IPS-20b (cell line): Measurements from ENCODE around the gene RGS5.
"Not testable (repeated sequence)": the region's sequence is repeated elsewhere in the genome, so short reads cannot be mapped to it uniquely, and the experiment has no call there.

Experiments used
- H3K27ac ChIP-seq: one replicate; pipeline ENCODE4 v1.5.1; 2013; ENCODE audit warnings: low read length
- H3K27me3 ChIP-seq: 2 replicates; pipeline ENCODE4 v1.6.1; 2013; ENCODE audit warnings: mild to moderate bottlenecking, low read length, inconsistent platforms; ENCODE audit not compliant: insufficient read depth
- H3K36me3 ChIP-seq: 2 replicates; pipeline ENCODE4 v1.6.1; 2013; ENCODE audit warnings: low read depth, mild to moderate bottlenecking, inconsistent platforms, low read length, moderate library complexity; ENCODE audit not compliant: insufficient read depth
- H3K4me1 ChIP-seq: 2 replicates; pipeline ENCODE4 v1.6.1; 2013; ENCODE audit warnings: mild to moderate bottlenecking, control low read depth, inconsistent platforms, low read length, moderate library complexity; ENCODE audit not compliant: insufficient read depth
- H3K4me3 ChIP-seq: 2 replicates; pipeline ENCODE4 v1.5.1; 2013; ENCODE audit warnings: mild to moderate bottlenecking, low read length, inconsistent platforms
- H3K9ac ChIP-seq: 2 replicates; pipeline ENCODE4 v1.6.1; 2013; ENCODE audit warnings: low read depth, mild to moderate bottlenecking, inconsistent platforms, low read length, moderate library complexity
- H3K9me3 ChIP-seq: 2 replicates; pipeline ENCODE4 v1.6.1; 2013; ENCODE audit warnings: mild to moderate bottlenecking, low read depth, low read length, inconsistent platforms; ENCODE audit not compliant: insufficient read depth

Gene RGS5

GRCh38 chr1:163202833-163203451 lies at the start of gene RGS5:
RGS5 (minus strand) TSS chr1:163202916; CDS start chr1:163202835, 81 bp downstream.
- H3K9ac ChIP-seq = peak within 1 kb of the TSS; percentile 57
- H3K27ac ChIP-seq = peak within 1 kb of the TSS; percentile 3
- H3K36me3 ChIP-seq = no peaks in the 10 kb centered on the region
- H3K27me3 ChIP-seq = no peaks in the 10 kb centered on the region
- peaks cover 23% of the 10 kb centered on the region; the same call in 1 of the 2 replicates for H3K4me1 ChIP-seq
- no peaks in the 10 kb centered on the region for H3K9me3 ChIP-seq
- peak within 1 kb of the TSS; percentile 41 for H3K4me3 ChIP-seq

- no peak overlapping the region for H3K9ac ChIP-seq
These were observed 47.8 kb upstream of the RGS5 start for GRCh38 chr1:163250382-163250974.

GRCh38 chr1:163248064-163248463 lies 45.3 kb upstream of the RGS5 start:
- no peaks in the 10 kb centered on the region for H3K9me3 ChIP-seq
- no peak overlapping the region for H3K27ac ChIP-seq

More at GRCh38 chr1:163250382-163250974, 47.8 kb upstream of the RGS5 start:
- no peaks in the 10 kb centered on the region for H3K27me3 ChIP-seq
- H3K9me3 ChIP-seq = no peaks in the 10 kb centered on the region
- H3K36me3 ChIP-seq = no peaks in the 10 kb centered on the region
- no peaks in the 10 kb centered on the region for H3K4me1 ChIP-seq
- H3K4me3 ChIP-seq = no peak overlapping the region
- H3K27ac ChIP-seq = no peak overlapping the region

GRCh38 chr1:163244648-163245047 lies 41.9 kb upstream of the RGS5 start:
- not testable (repeated sequence) for H3K27me3 ChIP-seq, H3K4me1 ChIP-seq, H3K27ac ChIP-seq, H3K4me3 ChIP-seq, H3K9me3 ChIP-seq, H3K36me3 ChIP-seq, H3K9ac ChIP-seq

More at GRCh38 chr1:163248064-163248463, 45.3 kb upstream of the RGS5 start:
- H3K27me3 ChIP-seq = no peaks in the 10 kb centered on the region
- H3K4me3 ChIP-seq = no peak overlapping the region
- no peaks in the 10 kb centered on the region for H3K36me3 ChIP-seq
- H3K4me1 ChIP-seq = no peaks in the 10 kb centered on the region
- no peak overlapping the region for H3K9ac ChIP-seq

GRCh38 chr1:163241746-163242145 lies 39.0 kb upstream of the RGS5 start:
- no peaks in the 10 kb centered on the region for H3K9me3 ChIP-seq
- H3K4me3 ChIP-seq = no peak overlapping the region
- no peaks in the 10 kb centered on the region for H3K36me3 ChIP-seq
- H3K27ac ChIP-seq = no peak overlapping the region
- H3K9ac ChIP-seq = no peak overlapping the region
- no peaks in the 10 kb centered on the region for H3K27me3 ChIP-seq
- H3K4me1 ChIP-seq = no peaks in the 10 kb centered on the region

- Histone ChIP-seq H3K9me3 (no peaks in the 10 kb centered on the region), H3K27ac (no peak overlapping the region), H3K27me3 (no peaks in the 10 kb centered on the region), H3K4me1 (no peaks in the 10 kb centered on the region), H3K4me3 (no peak overlapping the region), H3K36me3 (no peaks in the 10 kb centered on the region), H3K9ac (no peak overlapping the region)
These were observed 38.0 kb upstream of the RGS5 start for GRCh38 chr1:163240705-163241104.

- not testable (repeated sequence) for H3K9me3 ChIP-seq, H3K4me1 ChIP-seq, H3K27me3 ChIP-seq, H3K9ac ChIP-seq, H3K27ac ChIP-seq, H3K4me3 ChIP-seq, H3K36me3 ChIP-seq
These were observed 30.9 kb upstream of the RGS5 start for GRCh38 chr1:163233643-163234042.

GRCh38 chr1:163231385-163231784 lies 28.7 kb upstream of the RGS5 start:
- Histone ChIP-seq H3K4me3 (no peak overlapping the region), H3K9ac (no peak overlapping the region), H3K9me3 (peaks cover 17% of the 10 kb centered on the region; the same call in 1 of the 2 replicates), H3K27me3 (no peaks in the 10 kb centered on the region), H3K4me1 (0 out of 2 replicates have a peak, but pooled peaks cover 3% of the 10 kb centered on the region), H3K36me3 (no peaks in the 10 kb centered on the region), H3K27ac (no peak overlapping the region)

- Histone ChIP-seq H3K9me3 (peaks cover 17% of the 10 kb centered on the region; the same call in 1 of the 2 replicates), H3K4me1 (0 out of 2 replicates have a peak, but pooled peaks cover 3% of the 10 kb centered on the region), H3K4me3 (no peak overlapping the region), H3K27me3 (no peaks in the 10 kb centered on the region), H3K27ac (no peak overlapping the region), H3K9ac (no peak overlapping the region), H3K36me3 (no peaks in the 10 kb centered on the region)
These were observed 28.1 kb upstream of the RGS5 start for GRCh38 chr1:163230827-163231226.

- not testable (repeated sequence) for H3K4me1 ChIP-seq, H3K27me3 ChIP-seq, H3K4me3 ChIP-seq
These were observed 25.6 kb upstream of the RGS5 start for GRCh38 chr1:163228271-163228670.

GRCh38 chr1:163227126-163227525 lies 24.4 kb upstream of the RGS5 start:
- H3K36me3 ChIP-seq = no peaks in the 10 kb centered on the region
- no peaks in the 10 kb centered on the region for H3K27me3 ChIP-seq
- no peak overlapping the region for H3K27ac ChIP-seq
- no peak overlapping the region for H3K9ac ChIP-seq
- H3K4me1 ChIP-seq = 0 out of 2 replicates have a peak, but pooled peaks cover 3% of the 10 kb centered on the region
- H3K4me3 ChIP-seq = no peak overlapping the region
- H3K9me3 ChIP-seq = peaks cover 17% of the 10 kb centered on the region; the same call in 1 of the 2 replicates

More at GRCh38 chr1:163228271-163228670, 25.6 kb upstream of the RGS5 start:
- H3K27ac ChIP-seq, H3K9ac ChIP-seq, H3K36me3 ChIP-seq: not testable (repeated sequence)
- H3K9me3 ChIP-seq = peaks cover 17% of the 10 kb centered on the region; the same call in 1 of the 2 replicates

- H3K4me1 ChIP-seq = no peaks in the 10 kb centered on the region
- no peaks in the 10 kb centered on the region for H3K36me3 ChIP-seq
- no peaks in the 10 kb centered on the region for H3K9me3 ChIP-seq
- H3K27ac ChIP-seq = no peak overlapping the region
- H3K27me3 ChIP-seq = no peaks in the 10 kb centered on the region
- no peak overlapping the region for H3K9ac ChIP-seq
- no peak overlapping the region for H3K4me3 ChIP-seq
These were observed 10.9 kb upstream of the RGS5 start for GRCh38 chr1:163213626-163214025.
